ENCODE data around the gene BNC2.

BNC2 gene

GRCh38 chr9:16414451-16414850, 456.0 kb downstream of the BNC2 start:
- Histone ChIP-seq H3K9me3 (ENCODE audit: control insufficient read depth, low read length) (no peaks in the 10 kb centered on the region), H3K9ac (no peak overlapping the region), H2AFZ (no peak overlapping the region), H3K4me2 (ENCODE audit: low read length) (no peak overlapping the region), H3K79me2 (no peaks in the 10 kb centered on the region), H3K27ac (no peak overlapping the region), H3K27me3 (ENCODE audit: control insufficient read depth, insufficient read depth, low read length) (no peaks in the 10 kb centered on the region), H3K36me3 (ENCODE audit: control insufficient read depth, insufficient read depth, low read length) (no peaks in the 10 kb centered on the region), H3K4me1 (no peaks in the 10 kb centered on the region), H3K4me3 (ENCODE audit: low read depth, low read length) (no peak overlapping the region)
- no peak for TF ChIP-seq CTCF (IDR thresholded peaks at IDR 0.05)

- no peaks in the 10 kb centered on the region for H3K79me2 ChIP-seq
- no peaks in the 10 kb centered on the region for H3K4me1 ChIP-seq
- H3K9ac ChIP-seq: no peak overlapping the region
- H3K4me2 ChIP-seq (ENCODE audit: low read length): no peak overlapping the region
- TF ChIP-seq CTCF (IDR thresholded peaks at IDR 0.05): no peak
- H3K27me3 ChIP-seq (ENCODE audit: control insufficient read depth, insufficient read depth, low read length): no peaks in the 10 kb centered on the region
- H3K36me3 ChIP-seq (ENCODE audit: control insufficient read depth, insufficient read depth, low read length): no peaks in the 10 kb centered on the region
- no peak overlapping the region for H3K27ac ChIP-seq
- H3K4me3 ChIP-seq (ENCODE audit: low read depth, low read length): no peak overlapping the region
- H3K9me3 ChIP-seq (ENCODE audit: control insufficient read depth, low read length): no peaks in the 10 kb centered on the region
- H2AFZ ChIP-seq: no peak overlapping the region
Measured at GRCh38 chr9:16413509-16414016, 456.9 kb downstream of the BNC2 start.

GRCh38 chr9:16412740-16413139, 457.7 kb downstream of the BNC2 start:
- no peak for TF ChIP-seq CTCF (IDR thresholded peaks at IDR 0.05)
- no peaks in the 10 kb centered on the region for H3K79me2 ChIP-seq
- no peaks in the 10 kb centered on the region for H3K36me3 ChIP-seq (ENCODE audit: control insufficient read depth, insufficient read depth, low read length)
- no peaks in the 10 kb centered on the region for H3K27me3 ChIP-seq (ENCODE audit: control insufficient read depth, insufficient read depth, low read length)
- no peaks in the 10 kb centered on the region for H3K9me3 ChIP-seq (ENCODE audit: control insufficient read depth, low read length)
- no peak overlapping the region for H3K4me2 ChIP-seq (ENCODE audit: low read length)
- no peak overlapping the region for H3K4me3 ChIP-seq (ENCODE audit: low read depth, low read length)
- H2AFZ ChIP-seq: no peak overlapping the region
- no peak overlapping the region for H3K27ac ChIP-seq
- H3K9ac ChIP-seq: no peak overlapping the region
- H3K4me1 ChIP-seq: no peaks in the 10 kb centered on the region

- H3K27me3 ChIP-seq (ENCODE audit: control insufficient read depth, insufficient read depth, low read length): no peaks in the 10 kb centered on the region
- H3K4me3 ChIP-seq (ENCODE audit: low read depth, low read length): no peak overlapping the region
- H3K36me3 ChIP-seq (ENCODE audit: control insufficient read depth, insufficient read depth, low read length): no peaks in the 10 kb centered on the region
- H3K4me1 ChIP-seq: no peaks in the 10 kb centered on the region
- no peaks in the 10 kb centered on the region for H3K79me2 ChIP-seq
- no peak overlapping the region for H2AFZ ChIP-seq
- H3K9ac ChIP-seq: no peak overlapping the region
- H3K9me3 ChIP-seq (ENCODE audit: control insufficient read depth, low read length): no peaks in the 10 kb centered on the region
- H3K4me2 ChIP-seq (ENCODE audit: low read length): no peak overlapping the region
- no peak overlapping the region for H3K27ac ChIP-seq
- TF ChIP-seq CTCF (IDR thresholded peaks at IDR 0.05): no peak
Measured at GRCh38 chr9:16411311-16411710, 459.2 kb downstream of the BNC2 start.

GRCh38 chr9:16410601-16411280, 459.7 kb downstream of the BNC2 start:
- Histone ChIP-seq H3K27me3 (ENCODE audit: control insufficient read depth, insufficient read depth, low read length) (no peaks in the 10 kb centered on the region), H2AFZ (no peak overlapping the region), H3K9me3 (ENCODE audit: control insufficient read depth, low read length) (no peaks in the 10 kb centered on the region), H3K36me3 (ENCODE audit: control insufficient read depth, insufficient read depth, low read length) (no peaks in the 10 kb centered on the region), H3K4me3 (ENCODE audit: low read depth, low read length) (no peak overlapping the region), H3K9ac (no peak overlapping the region), H3K4me1 (no peaks in the 10 kb centered on the region), H3K4me2 (ENCODE audit: low read length) (no peak overlapping the region), H3K27ac (no peak overlapping the region), H3K79me2 (no peaks in the 10 kb centered on the region)
- TF ChIP-seq CTCF (IDR thresholded peaks at IDR 0.05): no peak

Data from parathyroid adenoma (tissue), 2 donors.